HUES64 (cell line): ENCODE results near the gene FLNA.

Experiments
- H3K27ac ChIP-seq: 2 replicates; pipeline ENCODE4 v1.7.0; 2013; ENCODE audit warnings: low read depth, low read length, inconsistent platforms
- H3K27me3 ChIP-seq: 2 replicates; pipeline ENCODE4 v1.6.1; 2013; ENCODE audit warnings: mild to moderate bottlenecking, low read length; ENCODE audit not compliant: insufficient read depth
- H3K36me3 ChIP-seq: 2 replicates; pipeline ENCODE4 v1.6.1; 2013; ENCODE audit warnings: mild to moderate bottlenecking, low read length; ENCODE audit not compliant: insufficient read depth
- H3K4me1 ChIP-seq: 2 replicates; pipeline ENCODE4 v1.6.1; 2013; ENCODE audit warnings: mild to moderate bottlenecking, low read length, moderate library complexity; ENCODE audit not compliant: insufficient read depth
- H3K4me3 ChIP-seq: 2 replicates; pipeline ENCODE4 v1.5.1; 2013; ENCODE audit warnings: mild to moderate bottlenecking, low read length, moderate library complexity
- H3K9ac ChIP-seq: 2 replicates; pipeline ENCODE4 v1.6.1; 2013; ENCODE audit warnings: mild to moderate bottlenecking, low read depth, low read length
- H3K9me3 ChIP-seq: 2 replicates; pipeline ENCODE4 v1.6.1; 2013; ENCODE audit warnings: low read depth, low read length; ENCODE audit not compliant: insufficient read depth
- WGBS: fragments of 150-250, 120-280 bp; methylation state at CpG from one replicate; pipeline ENCODE4 v1.1.7; 2013; ENCODE audit warnings: missing lambda C conversion rate; 5-methylcytosine and 5-hydroxymethylcytosine counted together

Gene FLNA

GRCh38 chrX:154327038-154327820 lies 47.2 kb downstream of the FLNA start:
- Histone ChIP-seq H3K27ac (no peak overlapping the region), H3K27me3 (no peaks in the 10 kb centered on the region), H3K4me3 (no peak overlapping the region), H3K4me1 (no peaks in the 10 kb centered on the region), H3K9ac (no peak overlapping the region), H3K36me3 (no peaks in the 10 kb centered on the region), H3K9me3 (no peaks in the 10 kb centered on the region)
- WGBS = 87% methylated on average over 11 of the region's 11 CpGs

GRCh38 chrX:154325541-154325940 lies 48.9 kb downstream of the FLNA start:
- Histone ChIP-seq H3K9me3 (no peaks in the 10 kb centered on the region), H3K36me3 (no peaks in the 10 kb centered on the region), H3K4me1 (no peaks in the 10 kb centered on the region), H3K27ac (no peak overlapping the region), H3K4me3 (no peak overlapping the region), H3K27me3 (no peaks in the 10 kb centered on the region), H3K9ac (no peak overlapping the region)
- 91% methylated on average over 8 of the region's 8 CpGs for WGBS

- Histone ChIP-seq H3K27me3 (no peaks in the 10 kb centered on the region), H3K9me3 (no peaks in the 10 kb centered on the region), H3K9ac (no peak overlapping the region), H3K27ac (no peak overlapping the region), H3K36me3 (no peaks in the 10 kb centered on the region), H3K4me3 (no peak overlapping the region), H3K4me1 (no peaks in the 10 kb centered on the region)
- WGBS = 67% methylated on average over 7 of the region's 7 CpGs
These were observed 50.9 kb downstream of the FLNA start for GRCh38 chrX:154323537-154323936.

- Histone ChIP-seq H3K9ac (no peak overlapping the region), H3K9me3 (no peaks in the 10 kb centered on the region), H3K27me3 (no peaks in the 10 kb centered on the region), H3K27ac (no peak overlapping the region), H3K4me3 (no peak overlapping the region), H3K4me1 (no peaks in the 10 kb centered on the region), H3K36me3 (no peaks in the 10 kb centered on the region)
- WGBS = 94% methylated on average over 10 of the region's 10 CpGs
These were observed 51.5 kb downstream of the FLNA start for GRCh38 chrX:154322890-154323289.

GRCh38 chrX:154321594-154321993 lies 52.8 kb downstream of the FLNA start:
- H3K9ac ChIP-seq = no peak overlapping the region
- H3K4me3 ChIP-seq = no peak overlapping the region
- H3K36me3 ChIP-seq = no peaks in the 10 kb centered on the region
- H3K9me3 ChIP-seq = no peaks in the 10 kb centered on the region
- WGBS = 76% methylated on average over 10 of the region's 10 CpGs
- no peaks in the 10 kb centered on the region for H3K27me3 ChIP-seq
- H3K27ac ChIP-seq = no peak overlapping the region
- no peaks in the 10 kb centered on the region for H3K4me1 ChIP-seq

- Histone ChIP-seq H3K27ac (no peak overlapping the region), H3K4me1 (no peaks in the 10 kb centered on the region), H3K27me3 (no peaks in the 10 kb centered on the region), H3K36me3 (no peaks in the 10 kb centered on the region), H3K9me3 (no peaks in the 10 kb centered on the region), H3K4me3 (no peak overlapping the region), H3K9ac (no peak overlapping the region)
- 87% methylated on average over 6 of the region's 7 CpGs for WGBS
These were observed 53.3 kb downstream of the FLNA start for GRCh38 chrX:154321152-154321551.

- H3K4me3 ChIP-seq = no peak overlapping the region
- H3K27ac ChIP-seq = no peak overlapping the region
- no peaks in the 10 kb centered on the region for H3K27me3 ChIP-seq
- WGBS = 95% methylated on average over 11 of the region's 11 CpGs
- no peak overlapping the region for H3K9ac ChIP-seq
- H3K4me1 ChIP-seq = no peaks in the 10 kb centered on the region
- H3K9me3 ChIP-seq = no peaks in the 10 kb centered on the region
- H3K36me3 ChIP-seq = no peaks in the 10 kb centered on the region
These were observed 54.0 kb downstream of the FLNA start for GRCh38 chrX:154320406-154320805.

- Histone ChIP-seq H3K4me1 (no peaks in the 10 kb centered on the region), H3K9me3 (no peaks in the 10 kb centered on the region), H3K36me3 (no peaks in the 10 kb centered on the region), H3K4me3 (no peak overlapping the region), H3K27ac (no peak overlapping the region), H3K27me3 (no peaks in the 10 kb centered on the region), H3K9ac (no peak overlapping the region)
- 37% methylated on average over 7 of the region's 7 CpGs for WGBS
These were observed 56.9 kb downstream of the FLNA start for GRCh38 chrX:154317391-154317995.

GRCh38 chrX:154315416-154315815 lies 59.0 kb downstream of the FLNA start:
- 100% methylated on average over 3 of the region's 3 CpGs for WGBS
- H3K9me3 ChIP-seq = no peaks in the 10 kb centered on the region
- no peak overlapping the region for H3K9ac ChIP-seq
- H3K4me1 ChIP-seq = no peaks in the 10 kb centered on the region
- H3K36me3 ChIP-seq = no peaks in the 10 kb centered on the region
- no peak overlapping the region for H3K27ac ChIP-seq
- no peak overlapping the region for H3K4me3 ChIP-seq
- no peaks in the 10 kb centered on the region for H3K27me3 ChIP-seq

- Histone ChIP-seq H3K9ac (no peak overlapping the region), H3K4me1 (no peaks in the 10 kb centered on the region), H3K9me3 (no peaks in the 10 kb centered on the region), H3K4me3 (no peak overlapping the region), H3K36me3 (no peaks in the 10 kb centered on the region), H3K27ac (no peak overlapping the region), H3K27me3 (no peaks in the 10 kb centered on the region)
- WGBS = 92% methylated on average over 5 of the region's 5 CpGs
These were observed 61.3 kb downstream of the FLNA start for GRCh38 chrX:154313147-154313546.

GRCh38 chrX:154312116-154312515 lies 62.3 kb downstream of the FLNA start:
- WGBS = 96% methylated on average over 7 of the region's 7 CpGs
- H3K36me3 ChIP-seq = no peaks in the 10 kb centered on the region
- H3K4me3 ChIP-seq = no peak overlapping the region
- no peak overlapping the region for H3K27ac ChIP-seq
- no peaks in the 10 kb centered on the region for H3K9me3 ChIP-seq
- no peaks in the 10 kb centered on the region for H3K27me3 ChIP-seq
- no peaks in the 10 kb centered on the region for H3K4me1 ChIP-seq
- no peak overlapping the region for H3K9ac ChIP-seq
